HG03039 (cell line): ENCODE results near the gene KRTAP3-3.
"Not testable (repeated sequence)": the region's sequence is repeated elsewhere in the genome, so short reads cannot be mapped to it uniquely, and the experiment has no call there.

Source experiments
- ATAC-seq: cut with Tn5 transposase; IDR thresholded peaks from one replicate; pipeline ENCODE4 v1.9.1; 2021; ENCODE audit warnings: mild to moderate bottlenecking, moderate library complexity; ENCODE audit not compliant: unreplicated experiment

The KRTAP3-3 gene

DNA sequence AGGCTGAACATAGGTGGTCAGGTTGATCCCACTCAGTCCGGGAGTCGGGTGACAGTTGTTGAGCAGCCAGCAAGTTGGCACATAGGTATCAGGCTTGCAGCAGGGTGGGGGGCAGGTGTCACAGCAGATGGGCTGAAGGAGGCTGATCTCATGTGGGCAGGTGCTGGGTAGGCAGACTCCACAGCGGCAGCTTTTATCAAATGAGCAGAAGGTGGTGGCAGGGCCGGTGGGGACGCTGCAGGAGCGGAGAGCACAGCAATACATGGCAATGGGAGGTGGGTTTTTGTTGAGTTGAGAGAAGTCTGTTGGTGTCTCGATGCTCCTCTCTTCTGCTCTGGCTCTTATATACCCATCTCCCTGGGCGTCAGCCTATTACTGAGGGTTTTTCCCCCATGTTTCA lies 14.8 kb upstream of the KRTAP3-3 start, which contains the start of gene KRTAP3-1:
KRTAP3-1 (minus strand) TSS at position 318 of the 400 bp plus-strand sequence; CDS start at position 264, 54 bp downstream.
- no peak for ATAC-seq

DNA sequence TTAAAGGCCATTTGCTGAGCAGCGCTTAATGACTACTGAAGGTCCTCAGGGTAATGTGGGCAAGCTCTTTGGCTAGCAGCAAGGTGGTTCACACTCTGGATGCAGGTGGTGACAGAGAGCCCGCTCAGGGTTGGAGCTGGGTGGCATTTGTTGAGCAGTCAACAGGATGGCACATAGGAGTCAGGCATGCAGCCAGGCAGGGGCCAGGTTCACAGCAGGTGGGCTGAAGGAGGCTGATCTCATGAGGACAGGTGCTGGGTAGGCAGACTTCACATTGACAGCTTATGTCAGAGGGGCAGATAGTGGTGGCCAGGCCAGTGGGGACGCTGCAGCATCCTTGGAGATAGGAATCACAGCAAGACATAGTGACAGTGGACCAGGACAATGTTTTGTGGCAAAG lies 10.4 kb upstream of the KRTAP3-3 start:
- ATAC-seq = no peak

DNA sequence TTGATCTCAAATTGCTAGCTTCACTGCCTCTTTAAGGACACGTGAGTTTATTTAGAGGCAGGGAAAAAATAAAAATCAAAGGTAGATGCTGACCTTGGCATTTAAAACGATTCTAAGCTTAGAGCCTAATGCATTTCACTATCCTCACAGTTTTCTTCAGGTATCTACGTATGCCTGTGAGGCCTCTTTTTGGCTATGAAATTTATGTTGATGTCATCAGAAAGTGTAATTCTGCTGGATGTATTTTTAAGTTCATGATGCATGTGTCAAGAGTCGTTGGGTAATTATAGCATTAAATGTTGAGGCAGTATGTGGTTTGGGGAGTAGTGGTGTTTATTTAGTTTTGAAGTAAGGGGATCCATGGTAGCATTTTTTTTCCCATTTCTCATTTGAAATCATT lies 10.0 kb upstream of the KRTAP3-3 start:
- no peak for ATAC-seq

DNA sequence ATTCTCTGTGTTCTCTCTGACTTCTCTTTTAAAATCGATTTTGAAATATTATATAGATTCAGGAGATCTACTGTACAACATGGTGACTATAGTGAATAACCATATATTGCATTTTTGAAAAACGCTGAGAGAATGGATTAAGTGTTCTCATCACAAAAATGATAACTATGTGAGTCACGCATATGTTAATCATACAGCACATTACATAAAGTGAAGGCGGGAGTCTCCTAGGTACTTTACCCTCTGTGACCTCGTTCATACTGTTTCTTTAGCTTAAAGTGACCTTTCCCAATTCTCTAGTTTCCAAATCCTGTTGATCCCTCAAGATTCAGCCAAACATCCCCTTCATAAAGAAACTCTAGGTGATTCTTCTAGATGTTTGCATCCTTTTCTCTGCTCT lies 8.8 kb upstream of the KRTAP3-3 start:
- no peak for ATAC-seq

DNA sequence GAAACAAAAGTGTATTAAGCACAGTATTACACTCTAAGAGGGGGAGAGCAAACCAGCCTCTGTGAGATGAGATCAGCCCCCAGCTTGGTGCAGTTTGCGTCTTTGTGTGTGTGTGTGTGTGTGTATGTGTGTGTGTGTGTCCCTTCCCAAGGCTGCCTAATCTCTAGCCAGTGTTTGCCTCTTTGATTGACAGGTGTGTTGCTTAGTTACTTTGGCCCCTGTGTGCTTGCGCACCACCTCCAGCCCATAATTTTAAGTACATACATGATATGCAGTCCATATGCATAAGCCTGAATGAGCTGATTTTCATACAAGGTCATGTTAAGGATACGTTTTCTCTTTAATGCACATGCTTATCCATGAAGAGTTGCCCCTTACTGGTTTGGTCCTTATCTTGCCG lies 7.8 kb upstream of the KRTAP3-3 start:
- ATAC-seq = no peak

DNA sequence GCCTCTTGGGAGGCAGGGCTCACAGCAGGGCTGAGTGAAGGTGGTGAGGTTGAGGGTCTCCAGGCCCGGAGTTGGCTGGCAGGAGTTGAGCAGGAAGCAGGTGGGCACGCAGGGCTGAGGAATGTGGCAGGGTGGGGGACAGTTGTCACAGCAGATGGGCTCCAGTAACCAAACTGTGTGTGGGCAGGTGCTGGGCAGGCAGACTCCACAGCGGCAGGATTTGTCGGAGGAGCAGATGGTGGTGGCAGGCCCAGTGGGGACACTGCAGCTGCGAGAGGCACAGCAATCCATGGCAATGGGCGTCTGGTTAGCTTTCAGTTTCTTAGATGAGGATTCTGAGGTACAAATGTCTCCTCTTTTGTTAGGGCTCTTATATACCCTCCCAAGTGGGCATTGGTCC lies 5.6 kb upstream of the KRTAP3-3 start, which contains the start of gene KRTAP3-2:
KRTAP3-2 (minus strand) TSS at position 344 of the 400 bp plus-strand sequence; CDS start at position 291, 53 bp downstream.
- not testable (repeated sequence) for ATAC-seq

DNA sequence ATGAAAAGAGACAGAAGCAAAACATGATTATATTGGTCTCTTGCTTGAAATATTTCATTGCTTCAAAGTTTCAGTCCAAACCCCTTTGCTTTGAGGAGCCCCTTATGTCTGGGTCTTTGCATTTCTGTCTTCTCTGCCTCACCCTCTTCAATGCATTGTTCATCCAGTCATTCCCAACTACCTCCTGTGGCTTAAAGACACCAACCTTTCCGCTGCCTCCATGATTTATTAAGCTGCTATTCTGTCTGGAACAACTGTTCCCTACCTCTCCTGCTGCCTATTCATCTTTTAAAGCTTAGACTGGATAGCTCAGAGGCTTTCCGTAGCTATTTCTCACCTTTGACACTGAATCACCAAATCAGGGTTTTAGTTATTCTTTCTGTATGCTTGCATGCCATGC lies 3.4 kb upstream of the KRTAP3-3 start:
- no peak for ATAC-seq

DNA sequence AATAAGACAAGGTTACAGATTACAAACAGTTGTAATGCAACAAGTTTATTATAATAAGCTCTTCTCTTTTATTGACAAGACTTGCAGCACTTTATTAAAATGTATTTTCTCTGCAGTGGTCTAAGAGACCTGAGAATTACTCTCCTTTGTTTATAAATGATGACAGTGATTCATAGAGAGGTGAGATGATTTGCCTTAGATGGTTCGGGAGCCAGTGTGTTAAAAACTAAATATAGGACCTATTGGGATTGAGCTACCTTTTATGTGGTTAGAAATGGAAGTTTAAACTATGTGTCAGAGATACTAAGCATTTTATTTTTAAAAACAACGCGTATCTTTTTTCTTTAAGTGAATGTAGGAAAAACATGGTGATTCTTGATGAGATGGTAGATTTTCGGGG lies 2.9 kb upstream of the KRTAP3-3 start:
- ATAC-seq = no peak

DNA sequence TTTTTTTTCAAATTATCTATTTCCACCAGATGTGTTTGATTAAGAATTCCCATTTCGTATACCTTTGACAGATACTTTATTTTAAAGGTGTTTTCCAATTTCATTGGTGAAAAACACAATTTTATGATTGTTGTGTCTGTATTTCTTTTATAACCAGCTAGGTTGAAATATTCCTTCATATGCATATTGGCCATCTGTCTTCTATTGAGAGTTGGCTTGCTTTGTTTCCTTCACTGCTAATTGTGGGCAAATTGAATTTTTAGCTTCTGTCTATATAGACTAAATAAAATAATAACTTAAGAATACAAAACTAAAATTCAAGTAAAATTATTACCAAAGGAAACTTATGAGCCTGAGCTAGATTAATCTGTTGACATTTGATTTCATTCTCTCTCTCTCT lies 1.2 kb upstream of the KRTAP3-3 start:
- no peak for ATAC-seq

DNA sequence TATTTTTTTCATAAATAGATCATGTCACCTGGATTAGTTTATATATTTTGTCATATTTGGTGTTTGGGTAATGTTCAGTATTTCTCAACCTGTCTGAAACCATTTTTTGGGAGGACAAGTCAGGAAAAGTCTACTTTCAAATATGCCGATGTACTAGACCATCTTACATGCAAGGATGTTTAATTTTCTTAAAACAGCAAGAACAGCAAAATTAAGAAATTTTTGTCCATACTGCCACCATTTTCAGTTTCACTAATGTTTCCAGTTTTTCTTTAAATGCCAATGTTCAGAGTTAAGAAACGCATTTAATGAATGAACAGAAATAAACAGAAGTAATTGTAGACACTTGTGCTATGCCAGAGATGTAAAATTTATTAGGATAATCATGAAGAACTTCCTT lies 880 bp downstream of the KRTAP3-3 start:
- ATAC-seq = no peak

DNA sequence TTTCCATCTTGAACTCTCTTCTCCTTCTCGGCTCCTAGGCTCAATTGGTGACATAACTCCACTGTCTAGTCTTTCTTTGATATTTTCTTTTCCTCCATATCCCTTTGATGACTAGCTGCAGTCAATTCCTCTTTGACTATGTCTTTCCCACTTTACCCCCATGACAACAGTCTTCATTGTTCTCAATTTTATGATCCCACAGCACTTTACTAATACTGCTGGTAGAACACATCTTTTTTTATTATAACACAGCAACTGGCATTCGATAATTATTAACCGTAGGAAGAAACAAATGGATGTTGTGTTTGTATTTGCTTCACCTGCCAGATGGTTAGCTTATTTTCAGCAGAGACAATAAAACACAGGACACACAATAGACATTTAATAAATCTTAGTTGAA lies 1.3 kb downstream of the KRTAP3-3 start:
- no peak for ATAC-seq

DNA sequence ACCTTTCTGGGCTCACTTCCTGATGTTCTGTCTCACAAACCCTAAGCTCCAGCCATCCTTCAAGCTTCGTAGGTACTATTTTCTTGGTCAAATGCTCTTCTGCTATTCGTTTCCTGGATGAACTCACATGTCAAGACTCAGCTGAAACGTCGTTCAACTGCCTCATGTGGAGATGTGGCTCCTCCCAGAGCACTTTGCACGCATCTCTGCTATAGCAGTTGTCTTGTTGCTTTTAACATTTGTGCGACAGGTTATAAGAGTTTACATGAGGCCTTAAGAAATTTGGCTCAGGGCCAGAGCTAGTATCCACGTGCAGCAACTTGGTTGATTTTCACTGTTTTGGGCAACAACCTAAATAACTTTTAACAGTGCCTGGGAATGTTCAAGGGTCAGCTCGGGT lies 7.0 kb downstream of the KRTAP3-3 start:
- no peak for ATAC-seq

DNA sequence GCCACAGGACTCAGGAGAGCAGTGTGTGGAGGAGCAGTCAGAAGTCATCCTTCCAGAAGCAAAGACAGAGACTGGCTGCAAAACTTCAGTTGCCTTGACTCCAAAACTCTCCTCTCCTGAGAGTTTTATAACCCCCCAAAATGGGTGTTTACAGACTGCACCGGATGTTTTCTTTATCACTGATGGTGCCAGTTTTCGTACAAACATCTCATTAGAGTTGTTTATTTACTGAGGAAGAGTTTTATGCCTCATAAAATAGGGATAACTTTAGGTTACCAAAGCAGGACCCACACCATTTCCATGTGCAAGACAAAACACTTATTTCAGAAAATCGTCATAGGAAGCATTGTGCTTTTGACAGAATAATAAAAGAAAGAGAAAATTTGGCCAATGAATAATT lies 9.7 kb downstream of the KRTAP3-3 start, which contains the start of gene KRT40:
KRT40 (minus strand) TSS at position 101 of the 400 bp plus-strand sequence; CDS start at position 48, 53 bp downstream.
- ATAC-seq = no peak

DNA sequence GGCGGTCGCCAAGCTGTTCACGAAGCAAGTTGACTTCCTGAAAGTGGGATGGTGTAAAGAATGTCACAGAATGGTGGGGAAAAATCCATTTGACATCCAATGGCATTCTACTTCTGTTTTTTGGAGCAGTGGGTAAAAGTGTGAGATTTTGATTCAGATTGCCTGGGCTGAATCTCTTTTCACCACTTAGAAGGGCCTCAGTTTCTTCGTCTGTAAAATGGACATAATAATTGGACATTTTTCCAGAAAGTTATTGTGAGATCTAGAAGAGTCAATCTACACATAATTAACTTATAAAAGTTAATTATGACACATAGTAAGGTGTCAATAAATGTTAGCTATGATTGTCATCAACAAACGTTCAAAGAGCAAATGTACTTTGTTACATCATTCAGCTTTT lies 12.8 kb downstream of the KRTAP3-3 start:
- ATAC-seq = no peak

DNA sequence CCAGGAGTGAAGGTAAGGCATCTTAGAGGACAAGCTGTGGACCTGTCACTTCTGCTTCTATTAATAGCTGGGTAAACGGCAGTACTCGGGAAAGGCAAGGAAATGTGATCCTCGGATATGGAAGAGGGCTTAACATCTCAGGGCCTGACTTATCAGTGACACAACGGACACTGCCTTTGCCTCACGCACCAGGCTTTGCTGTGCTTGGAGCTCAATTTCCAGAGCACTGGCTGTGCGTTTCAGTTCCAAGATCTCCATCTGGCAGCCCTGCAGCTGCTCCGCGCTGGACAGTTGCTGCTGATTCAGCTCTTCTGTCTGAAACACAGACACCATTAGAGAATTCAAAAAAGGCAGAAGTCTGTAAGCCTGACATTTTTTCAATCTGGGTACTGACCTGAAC lies 13.4 kb downstream of the KRTAP3-3 start:
- ATAC-seq = no peak

DNA sequence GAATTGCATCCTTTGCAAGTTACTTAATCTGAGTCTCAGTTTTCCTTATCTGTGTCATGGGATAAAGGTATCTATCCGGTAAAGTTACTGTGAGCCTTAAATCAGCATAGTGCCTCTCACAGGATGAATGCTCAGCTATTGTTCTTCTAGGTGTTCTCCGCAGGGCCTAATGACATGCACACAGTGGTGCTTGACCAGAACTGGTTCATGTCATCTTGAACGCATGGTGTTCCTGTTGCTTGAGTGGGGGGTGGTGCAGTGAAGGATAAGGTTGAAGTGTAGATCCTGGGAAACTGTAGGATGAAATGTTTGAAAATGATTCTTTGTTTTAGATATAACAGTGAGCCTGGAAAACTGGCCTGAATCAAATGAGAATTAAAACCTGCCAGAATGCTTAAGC lies 13.8 kb downstream of the KRTAP3-3 start:
- no peak for ATAC-seq

DNA sequence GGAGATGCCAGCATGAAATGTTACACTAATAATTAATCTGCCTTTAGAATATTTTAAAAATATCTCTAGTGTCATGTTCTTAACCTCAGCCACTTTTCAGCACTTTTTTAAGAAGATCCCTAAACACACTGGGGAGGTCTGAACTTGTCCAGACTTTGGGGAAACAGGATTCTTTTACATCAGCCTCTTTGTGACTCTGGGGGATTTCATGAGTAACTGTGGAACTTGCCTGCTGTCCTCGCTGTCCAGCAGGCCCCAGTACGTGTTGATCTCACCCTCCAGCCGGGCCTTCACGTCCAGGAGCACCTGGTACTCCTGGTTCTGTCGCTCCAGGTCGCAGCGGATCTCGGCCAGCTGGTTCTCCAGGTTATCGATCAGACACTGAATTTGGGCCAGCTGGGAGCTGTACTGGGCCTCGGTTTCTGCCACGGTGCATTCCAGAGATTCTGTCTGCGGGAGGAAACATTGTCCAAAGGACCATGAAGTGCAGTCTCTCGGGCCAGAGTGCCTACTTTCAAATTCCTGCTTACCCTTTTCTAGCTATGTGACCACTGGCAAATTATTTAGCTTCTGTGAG lies 15.3 kb downstream of the KRTAP3-3 start:
- ATAC-seq = no peak

DNA sequence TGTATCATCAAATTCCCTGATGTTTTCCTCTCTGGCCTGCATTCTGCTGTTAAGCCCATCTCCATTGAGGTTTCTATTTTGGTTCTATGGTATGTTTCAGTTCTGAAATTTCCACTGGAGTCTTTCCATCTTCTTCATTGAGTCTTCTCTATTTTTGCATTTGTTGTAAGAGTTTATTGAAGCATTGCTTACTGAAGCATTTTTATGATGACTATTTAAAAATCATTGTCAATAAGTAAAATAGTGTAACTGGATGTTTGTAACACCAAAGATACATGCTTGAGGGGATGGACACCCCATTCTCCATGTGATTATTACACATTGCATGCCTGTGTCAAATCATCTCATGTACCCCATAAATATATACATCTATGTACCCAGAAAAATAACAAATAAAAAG lies 18.4 kb downstream of the KRTAP3-3 start:
- ATAC-seq = no peak

DNA sequence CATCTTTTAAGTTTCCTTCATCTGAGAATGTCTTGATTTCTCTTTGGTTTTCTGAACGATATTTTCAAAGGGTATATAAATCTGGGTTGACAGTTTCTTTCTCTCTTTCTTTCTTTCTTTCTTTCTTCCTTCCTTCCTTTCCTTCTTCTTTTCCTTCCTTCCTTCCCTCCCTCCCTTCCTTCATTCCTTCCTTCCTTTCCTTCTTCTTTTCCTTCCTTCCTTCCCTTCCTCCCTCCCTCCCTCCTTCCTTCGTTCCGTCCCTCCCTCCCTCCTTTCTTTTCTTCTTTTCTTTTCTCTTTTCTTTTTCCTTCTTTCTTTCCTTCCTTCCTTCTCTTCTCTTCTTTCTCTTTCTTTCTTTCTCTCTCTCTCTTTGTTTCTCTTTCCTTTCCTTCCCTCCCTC lies 19.6 kb downstream of the KRTAP3-3 start:
- no peak for ATAC-seq

DNA sequence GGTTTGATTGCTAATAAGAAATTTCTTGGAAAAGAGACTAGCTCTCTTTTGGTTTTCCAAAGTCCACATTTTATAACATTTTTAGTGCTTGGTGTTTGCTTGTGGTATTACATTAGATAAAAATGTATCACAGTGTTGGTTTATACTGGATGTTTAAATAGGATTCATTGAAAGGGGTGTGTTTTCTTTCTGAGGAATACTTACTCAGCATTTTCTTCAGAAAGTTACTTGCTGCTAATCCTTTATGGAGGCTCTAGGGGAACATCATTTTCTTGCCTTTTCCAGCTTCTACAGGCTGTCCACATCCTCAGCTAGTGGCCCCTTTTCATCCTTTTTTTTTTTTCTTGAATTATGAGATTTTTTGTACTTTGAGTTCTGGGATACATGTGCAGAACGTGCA lies 26.4 kb downstream of the KRTAP3-3 start:
- no peak for ATAC-seq

DNA sequence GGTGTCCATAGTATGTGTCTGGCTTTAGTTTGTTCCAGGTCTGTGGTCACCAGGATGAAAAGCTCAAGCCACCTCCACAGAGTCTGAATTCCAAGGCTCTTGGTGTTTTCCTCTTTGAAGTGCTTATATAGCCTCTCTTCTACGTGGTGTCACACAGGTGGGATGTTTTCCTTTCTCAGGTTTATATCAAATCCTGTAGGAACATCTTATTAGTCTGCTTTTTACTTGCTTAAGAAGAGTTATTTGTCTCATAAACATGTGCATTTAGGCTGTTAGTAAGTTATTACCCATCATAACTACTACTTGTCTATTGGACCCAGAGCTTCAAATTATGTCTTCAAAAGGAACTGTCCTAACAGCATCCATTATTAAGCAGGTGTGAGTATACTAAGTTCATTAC lies 27.1 kb downstream of the KRTAP3-3 start, which contains the start of gene KRT39:
KRT39 (minus strand) TSS at position 101 of the 400 bp plus-strand sequence; CDS start at position 9, 92 bp downstream.
- no peak for ATAC-seq

DNA sequence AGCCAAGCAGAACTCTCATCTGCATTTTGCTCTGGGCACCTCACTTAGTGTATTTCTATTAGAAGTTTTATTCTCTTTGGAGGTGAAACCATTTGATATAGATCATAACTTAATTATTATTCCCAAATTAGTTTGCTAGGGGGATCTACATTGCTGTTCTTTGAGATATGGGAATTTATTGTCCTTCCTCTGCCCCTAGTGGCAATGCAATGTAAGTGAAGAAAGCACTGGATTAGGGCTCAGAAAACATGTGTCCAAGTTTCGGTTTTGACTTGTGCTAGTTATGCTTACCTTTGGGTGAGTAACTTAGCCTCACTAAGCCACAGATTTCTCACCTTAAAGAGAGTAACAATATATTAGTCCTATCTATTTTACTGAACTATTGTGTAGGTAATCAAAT lies 30.1 kb downstream of the KRTAP3-3 start:
- no peak for ATAC-seq

DNA sequence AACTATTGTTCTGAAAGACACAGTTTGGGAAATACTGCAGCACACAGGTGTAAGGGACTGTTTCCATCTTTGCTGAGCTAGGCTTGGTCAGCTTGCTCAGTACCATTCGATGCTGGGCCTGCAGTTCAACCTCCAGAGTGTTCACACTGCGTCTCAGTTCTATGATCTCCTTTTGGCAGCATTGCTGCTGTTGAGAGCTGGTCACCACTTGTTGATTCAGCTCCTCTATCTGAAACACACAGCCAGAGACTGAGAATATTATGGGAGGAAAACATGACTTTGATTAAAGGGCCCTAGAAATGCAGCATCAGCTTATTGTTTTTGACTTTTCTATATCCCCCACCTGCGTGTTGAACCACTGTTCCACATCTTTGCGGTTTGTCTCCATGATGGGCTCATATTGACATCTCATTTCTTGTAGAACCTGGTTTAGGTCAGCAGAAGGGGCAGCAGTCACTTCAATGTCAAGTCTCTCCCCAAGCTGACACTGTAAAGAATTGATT lies 31.9 kb downstream of the KRTAP3-3 start:
- ATAC-seq = no peak
